TTC549 (cell line): ENCODE measurements around the gene SLC8A1.

ENCODE experiments used
- FAIRE-seq: peaks from 2 replicates; lab custom pipeline; 2012; peaks lifted over from hg19 to GRCh38; lab: Jason Lieb, UNC

The SLC8A1 gene

DNA sequence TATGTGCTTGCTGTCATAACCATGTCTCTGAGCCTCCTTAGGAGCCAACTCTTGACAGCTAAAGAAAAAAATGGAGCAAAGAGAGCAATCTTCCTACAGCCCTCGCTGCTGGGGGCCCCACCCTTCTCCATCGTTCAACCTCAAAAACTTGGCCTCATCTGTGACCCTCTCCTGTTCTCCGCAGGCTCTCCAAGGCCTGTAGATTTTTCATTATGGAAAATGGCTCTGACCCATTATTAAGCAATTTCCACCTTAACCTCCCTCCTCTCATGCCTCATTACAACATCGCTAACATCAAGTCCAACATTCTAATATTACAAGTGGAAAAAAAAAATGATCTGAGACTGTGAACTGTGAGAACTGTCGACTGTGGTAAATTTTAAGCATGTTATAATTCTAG is 98.7 kb downstream of the SLC8A1 start:
- no peak for FAIRE-seq

DNA sequence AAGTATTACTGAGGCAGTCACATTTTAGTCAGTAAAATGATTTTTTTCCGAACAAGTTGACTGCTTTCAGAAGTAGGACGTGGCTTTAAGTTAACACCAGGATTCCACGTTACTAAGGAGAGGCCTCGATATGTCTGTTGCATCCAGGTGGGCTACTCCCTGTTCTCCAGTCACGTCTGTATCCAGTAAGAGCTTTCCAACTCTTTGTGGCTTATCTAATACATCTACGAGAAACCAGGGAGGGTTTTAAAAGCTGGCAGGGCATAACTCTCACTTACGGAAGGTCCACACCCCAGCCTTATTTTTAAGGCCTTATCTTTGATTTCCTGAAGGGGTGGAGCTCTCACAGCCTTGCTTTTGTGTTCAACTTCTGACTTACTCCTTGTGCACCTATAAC is 99.2 kb downstream of the SLC8A1 start:
- no peak for FAIRE-seq

DNA sequence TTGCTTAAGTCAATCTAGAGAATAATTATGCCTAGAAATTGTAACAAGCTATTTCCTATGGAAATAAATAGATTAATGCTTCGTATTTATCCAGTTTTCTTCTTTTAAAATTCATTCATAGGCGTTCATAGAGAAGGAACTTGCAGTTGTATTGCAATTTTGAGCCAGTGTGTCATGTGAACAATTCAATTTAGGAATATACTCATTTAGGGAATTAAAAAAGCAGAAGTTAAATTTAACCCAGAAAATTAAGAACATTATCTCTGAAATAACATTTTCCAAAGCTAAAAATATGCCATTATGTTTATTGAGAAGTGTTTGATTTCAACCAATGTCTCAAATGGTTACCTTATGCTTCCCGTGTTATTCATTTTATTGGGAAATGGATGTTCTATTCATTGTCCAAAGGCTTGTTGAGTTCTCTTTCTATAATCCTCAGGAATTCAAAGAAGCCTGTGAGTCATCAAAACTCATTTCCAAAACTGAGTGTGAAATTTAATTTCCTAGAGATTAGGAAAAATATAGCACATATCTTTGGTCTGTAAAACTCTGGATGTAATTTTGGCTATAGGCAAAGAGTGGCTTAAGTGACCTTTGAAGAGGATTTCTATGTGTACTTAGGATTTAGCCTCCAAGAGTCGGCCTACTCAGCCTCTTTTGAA is 99.7 kb downstream of the SLC8A1 start:
- FAIRE-seq: no peak

DNA sequence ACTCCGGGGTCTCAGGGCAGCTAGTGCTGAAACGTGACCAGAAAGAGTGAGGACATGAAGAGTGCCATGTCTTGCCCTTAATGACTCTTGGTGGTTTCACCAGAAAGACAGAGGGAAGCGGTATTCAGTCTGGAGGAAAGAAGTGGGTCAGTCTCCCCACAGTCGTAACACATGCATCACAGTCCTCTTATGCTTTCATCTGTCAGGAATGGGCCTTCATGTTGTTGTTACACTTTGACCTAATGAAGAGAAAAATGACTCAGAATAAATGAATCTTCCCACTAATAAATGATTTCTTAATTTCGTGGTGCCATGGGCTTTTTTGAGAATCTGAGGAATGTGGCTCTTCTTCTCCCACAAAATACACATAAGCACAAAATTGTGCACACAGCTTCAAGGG is 103.2 kb downstream of the SLC8A1 start:
- no peak for FAIRE-seq

DNA sequence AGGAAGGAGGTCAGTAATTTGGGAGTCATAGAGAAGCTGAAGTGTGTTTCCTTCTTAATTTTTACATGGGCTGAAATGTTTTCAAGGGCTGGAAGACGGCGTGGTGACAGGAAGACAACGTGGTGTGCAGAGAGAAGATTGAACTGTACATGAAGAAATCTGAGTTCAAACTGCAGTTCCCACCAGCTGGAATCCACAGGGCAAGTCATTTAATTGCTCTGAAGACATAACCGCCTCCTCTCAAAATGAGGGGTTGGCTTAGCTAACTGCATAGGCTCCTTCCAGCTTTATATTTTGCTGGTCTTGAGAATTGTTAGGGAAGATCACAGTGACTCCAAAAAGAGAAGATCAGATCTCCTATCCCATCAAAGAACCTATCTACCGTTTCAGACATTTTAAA is 103.9 kb downstream of the SLC8A1 start:
- no peak for FAIRE-seq

DNA sequence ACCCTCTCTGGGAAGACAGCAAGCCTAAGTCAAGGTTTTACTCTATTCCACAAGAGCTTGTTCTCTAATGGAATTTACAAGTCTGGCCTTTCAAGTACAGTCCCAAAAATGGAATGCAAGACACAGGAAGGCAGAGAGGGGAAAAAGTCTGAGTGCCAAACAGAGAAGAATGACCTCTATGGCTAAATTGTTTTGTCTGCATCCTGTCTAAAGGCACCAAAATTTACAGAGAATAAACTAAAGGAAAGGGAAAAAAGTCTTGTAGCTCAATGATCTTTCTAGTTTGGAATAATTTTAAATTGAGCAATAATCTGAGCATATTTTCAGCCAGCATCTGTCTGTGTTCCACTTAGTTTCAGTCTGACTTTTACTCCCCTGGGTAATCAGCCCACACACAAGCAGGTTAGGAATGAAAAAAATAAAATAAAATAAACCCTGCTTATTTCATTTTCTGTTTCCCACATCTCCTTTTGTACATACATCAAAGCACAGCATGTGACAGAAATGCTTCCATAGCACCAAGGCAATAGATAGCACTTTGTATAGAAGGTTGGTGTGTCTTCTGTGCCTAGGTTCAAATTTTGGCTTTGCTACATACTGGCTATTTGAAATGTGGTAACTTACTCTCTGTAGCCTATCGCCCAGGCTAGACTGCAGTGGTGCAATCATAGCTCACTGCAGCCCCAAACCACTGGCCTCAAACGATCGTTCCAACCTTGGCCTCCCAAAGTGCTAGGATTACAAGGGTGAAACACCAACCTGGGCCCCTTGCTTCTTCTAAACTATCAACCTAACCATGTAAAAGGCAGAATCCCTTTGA is 105.1 kb downstream of the SLC8A1 start:
- no peak for FAIRE-seq

DNA sequence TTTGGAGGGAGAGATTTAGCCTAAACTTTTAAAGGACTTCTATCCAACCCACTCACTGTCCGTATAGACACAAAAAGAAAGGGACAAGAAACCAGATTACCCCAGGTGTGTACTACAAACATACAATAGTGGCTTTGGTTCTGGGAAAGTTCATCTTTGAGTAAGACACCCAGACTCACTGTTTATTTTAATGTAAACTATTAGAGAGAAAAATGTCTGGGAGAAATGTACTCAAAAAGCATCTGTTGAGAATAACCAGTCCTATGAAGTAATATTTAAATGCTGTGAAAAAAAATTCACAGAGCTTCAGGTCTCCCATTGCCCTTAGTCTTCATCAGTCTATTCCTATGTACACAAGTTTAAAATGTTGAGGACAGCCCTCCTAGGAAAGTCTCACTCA is 107.5 kb downstream of the SLC8A1 start:
- FAIRE-seq: no peak

DNA sequence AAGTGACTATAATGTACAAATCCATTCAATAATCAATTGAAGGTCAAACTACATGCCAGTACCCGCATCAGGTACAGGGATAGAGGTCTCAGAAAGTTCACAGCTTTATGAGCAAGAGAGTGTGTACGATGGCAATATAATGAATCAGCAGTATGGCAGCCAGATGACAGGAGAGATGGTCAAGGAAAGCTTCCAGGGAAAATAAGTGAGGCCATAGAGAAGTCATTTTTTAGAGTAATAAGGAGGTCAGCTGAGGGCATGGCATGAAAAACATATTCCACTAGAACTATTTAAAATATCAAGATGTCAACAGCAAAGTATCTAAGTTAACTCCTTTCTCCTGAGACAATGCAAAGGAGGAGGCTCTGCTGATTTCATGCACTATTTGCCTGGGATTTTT is 108.0 kb downstream of the SLC8A1 start:
- FAIRE-seq: no peak

DNA sequence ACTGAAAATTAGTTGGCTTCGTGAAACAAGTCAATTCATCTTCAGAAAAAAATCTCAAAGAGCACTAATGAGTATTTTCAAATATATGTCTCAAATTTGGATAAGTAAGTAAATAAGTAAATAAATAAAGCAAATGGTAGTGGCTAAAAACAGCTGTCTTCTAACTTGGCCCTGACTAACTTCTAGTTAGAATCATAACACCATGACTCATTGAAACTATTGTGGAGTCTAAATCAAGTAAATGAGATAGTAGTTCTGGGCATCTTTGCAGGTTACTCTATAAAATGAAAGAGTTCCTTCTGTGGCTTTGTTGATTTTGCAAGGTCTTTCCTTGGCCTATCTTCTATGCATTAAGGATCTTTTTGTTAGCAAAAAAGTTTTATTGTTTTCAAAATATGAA is 110.7 kb downstream of the SLC8A1 start:
- FAIRE-seq: no peak

DNA sequence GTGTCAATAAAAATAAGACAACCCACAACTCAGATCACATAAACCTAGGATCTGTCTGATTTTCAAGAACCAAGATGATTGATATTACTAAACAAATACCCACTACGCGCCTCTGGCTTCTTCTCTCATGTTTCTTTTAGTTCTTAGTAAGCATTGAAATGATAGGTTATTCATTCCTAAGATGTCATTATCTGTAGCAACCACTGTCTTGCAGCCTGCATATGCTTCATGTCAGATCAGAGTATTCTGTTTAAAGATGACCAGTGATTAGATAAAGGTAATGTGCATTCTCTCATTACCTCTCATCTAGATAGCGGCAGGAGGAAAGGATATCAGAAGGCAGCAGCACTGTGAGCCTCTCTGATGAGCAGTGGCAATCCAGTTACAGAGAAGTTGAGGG is 112.9 kb downstream of the SLC8A1 start:
- FAIRE-seq: no peak

DNA sequence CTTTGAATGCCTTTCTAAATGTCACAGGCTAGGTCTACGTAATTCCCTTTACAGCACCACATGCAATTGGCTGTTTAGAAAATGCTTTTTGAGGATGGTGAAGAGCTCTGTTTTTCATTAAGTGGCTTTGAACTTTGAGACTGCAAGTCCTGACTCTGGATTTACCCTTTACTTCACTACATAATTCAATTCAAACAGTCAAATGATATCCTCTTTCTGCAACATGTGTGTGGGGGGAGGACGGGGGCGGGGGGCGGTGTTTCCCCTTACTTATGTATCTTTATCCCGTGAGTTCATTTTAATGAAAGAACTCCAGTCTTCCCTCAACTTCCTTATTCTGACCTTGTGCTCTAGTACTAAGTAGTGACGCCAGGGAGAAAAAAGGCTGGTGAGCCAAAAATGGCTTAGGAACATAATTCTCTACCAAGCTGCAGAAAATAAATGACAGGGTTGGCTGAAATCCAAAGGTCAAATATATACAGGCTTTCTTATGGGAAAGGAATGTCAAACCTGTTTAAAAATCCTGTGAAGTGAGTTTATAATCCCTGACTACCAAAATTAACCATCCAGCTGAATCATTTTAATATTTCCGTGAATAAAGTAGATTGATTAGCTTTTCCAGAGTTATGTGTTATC is 119.6 kb downstream of the SLC8A1 start:
- FAIRE-seq: no peak

DNA sequence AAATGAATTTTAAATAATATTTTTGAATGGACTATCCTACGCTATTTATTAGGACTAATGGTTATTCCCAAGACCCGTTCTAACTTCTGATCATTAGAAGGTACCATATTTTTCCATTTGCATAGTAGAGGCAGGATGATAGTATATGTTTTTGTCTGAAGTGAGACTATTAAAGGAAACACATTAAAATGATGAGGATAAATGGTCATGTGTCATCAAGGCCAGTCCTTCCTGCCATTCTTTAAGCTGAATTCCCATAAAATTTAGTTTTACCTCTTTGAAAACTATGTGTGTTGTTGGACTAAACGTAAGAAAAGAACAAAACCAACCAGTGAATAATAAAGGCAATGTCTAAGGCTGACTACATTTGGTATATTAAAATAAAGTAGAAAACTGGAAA is 121.8 kb downstream of the SLC8A1 start:
- FAIRE-seq: no peak

DNA sequence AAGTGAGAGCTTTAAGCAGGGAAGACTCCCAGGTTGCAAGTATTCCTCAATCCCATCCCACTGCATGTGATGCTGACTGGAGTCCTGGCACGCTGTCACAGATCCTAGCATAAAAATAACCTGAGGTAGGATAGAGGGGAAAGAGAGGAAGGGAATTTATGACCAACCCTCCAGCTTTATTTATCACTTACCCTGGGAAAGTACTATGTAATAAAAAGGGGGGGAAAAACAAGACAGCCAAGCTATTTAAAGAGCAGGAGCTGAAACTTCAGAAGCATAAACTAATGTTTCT is 122.2 kb downstream of the SLC8A1 start:
- FAIRE-seq: no peak

DNA sequence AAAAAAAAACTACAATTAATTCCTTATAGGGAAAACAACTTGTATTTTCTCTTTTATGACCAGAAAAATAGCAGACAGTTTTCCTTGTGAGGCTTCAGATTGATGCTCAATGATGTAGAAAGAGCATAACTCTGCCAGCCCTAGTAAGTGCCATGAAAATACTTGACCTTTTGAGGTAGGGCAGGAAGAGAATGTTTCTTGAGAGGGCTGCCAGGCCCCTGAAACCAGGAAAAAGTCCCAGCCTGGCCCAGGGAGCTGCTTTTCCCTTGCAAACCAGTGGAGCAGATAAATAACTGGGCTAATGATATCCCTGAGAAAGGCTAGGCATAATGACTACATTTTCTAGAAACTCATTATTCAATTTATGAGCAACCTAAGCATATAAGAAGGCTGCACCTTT is 126.8 kb downstream of the SLC8A1 start:
- no peak for FAIRE-seq

DNA sequence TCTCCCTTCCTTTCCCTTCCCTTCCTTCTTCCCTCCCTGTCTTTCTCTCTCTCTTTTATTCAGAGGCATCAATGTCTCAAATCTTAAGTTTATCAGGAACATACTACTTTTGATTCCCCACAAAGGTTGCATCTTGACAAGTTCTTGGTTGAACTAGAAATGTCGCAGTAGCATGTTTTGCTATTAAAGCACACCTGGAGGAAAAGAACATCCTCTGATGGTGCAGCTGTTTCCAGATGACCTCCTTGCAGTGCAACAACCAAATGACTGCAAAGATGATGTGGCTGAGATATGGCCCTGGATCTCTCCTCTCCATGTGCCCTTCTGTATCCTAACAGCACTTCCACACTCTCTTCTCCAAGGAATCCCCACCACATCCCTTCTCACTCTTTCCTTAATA is 127.2 kb downstream of the SLC8A1 start:
- no peak for FAIRE-seq

DNA sequence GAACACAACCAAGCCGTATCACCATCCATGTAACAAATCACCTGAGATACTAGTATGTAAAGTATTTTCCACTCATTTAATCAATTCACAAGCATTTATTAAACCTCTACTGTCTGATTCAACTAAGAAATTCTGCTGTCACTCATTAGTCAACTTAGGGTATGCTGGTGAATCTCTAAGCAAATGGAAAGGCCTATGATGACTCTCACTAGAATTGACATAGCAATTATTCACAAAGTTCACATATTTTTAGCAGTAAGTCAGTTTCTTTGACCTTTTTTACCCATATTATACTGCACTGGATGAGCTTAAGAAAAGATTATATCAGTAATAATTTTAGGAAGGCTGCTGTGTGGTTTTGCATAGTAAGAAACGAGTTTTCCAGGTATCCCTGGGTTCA is 130.1 kb downstream of the SLC8A1 start:
- FAIRE-seq: no peak

DNA sequence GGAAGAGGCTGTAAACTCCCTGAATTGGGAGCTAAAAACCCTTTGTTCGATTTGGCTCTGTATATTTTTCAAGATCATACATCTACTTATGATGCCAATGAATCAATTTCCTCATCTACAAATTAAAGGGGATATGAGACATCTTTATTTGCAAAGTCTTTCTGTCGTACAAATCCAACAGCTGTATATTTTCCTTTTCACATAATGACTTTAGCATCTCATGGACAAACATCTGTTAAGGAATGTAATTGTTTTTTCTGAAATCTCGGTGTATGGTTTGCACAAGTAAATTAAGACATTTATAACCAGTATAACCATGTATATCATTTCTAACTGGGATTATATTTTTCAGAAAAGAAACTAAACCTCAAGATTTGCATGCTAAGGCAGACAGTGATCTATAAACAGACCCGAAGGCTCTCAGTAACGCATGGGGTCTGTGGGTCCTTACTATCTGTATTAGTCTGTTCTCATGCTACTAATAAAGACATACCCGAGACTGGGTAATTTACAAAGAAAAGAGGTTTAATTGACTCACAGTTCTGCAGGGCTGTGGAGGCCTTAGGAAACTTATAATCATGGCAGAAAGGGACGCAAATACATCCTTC is 130.8 kb downstream of the SLC8A1 start:
- no peak for FAIRE-seq

DNA sequence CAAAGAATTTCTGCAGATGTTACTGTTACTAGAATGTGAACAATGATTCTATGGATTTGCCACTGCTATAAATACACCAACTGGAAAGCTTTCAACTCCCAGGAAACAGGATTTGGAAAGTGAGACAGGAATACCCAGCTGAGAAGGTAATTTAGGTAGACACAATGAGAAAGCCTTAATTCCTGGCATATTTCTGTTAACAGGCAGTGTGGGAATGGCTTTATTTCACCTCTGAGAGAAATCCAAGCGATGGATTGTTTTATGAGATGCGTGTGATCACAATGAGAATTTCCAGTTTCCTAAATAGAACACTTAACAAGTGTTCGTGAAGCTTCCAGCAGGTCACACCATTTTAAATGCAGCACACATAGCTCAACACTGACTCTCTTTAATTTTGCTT is 133.0 kb downstream of the SLC8A1 start:
- FAIRE-seq: no peak

DNA sequence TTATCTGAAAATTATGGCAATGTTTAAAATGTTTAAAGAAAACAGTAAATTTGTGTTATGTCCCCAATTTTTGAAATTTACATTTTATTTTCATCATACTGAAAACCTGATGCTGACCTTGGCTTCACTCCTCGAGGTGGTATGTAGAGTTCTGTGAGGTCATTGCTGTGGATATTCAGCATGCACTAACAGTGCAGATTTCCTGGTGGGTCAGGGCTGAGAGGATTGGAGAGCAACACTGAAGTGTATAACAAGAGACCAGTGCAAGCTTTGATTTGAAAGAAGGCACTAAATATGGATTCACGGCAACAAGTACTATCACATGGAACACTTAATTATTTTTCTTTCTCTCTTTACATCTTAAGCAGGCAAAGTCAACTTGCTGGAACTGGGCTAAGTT is 134.1 kb downstream of the SLC8A1 start:
- FAIRE-seq: no peak

DNA sequence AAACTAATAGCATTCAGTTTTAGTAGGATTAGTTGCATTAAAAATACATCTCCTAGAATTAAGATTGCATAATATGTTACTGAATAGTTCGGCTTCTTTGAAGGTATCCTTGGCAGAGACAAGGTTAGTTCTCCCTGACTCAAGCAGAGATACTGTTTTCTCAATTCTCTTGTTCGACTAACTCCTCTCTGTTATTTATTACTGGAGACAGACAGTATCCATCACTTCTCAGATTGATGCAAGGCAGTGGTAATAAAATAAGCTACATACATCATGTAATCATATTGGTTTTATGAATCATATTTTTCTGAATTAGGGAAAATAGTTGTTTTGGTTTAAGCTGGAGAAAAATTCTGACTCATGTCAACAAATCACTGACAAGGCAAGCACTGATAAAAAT is 134.8 kb downstream of the SLC8A1 start:
- no peak for FAIRE-seq

DNA sequence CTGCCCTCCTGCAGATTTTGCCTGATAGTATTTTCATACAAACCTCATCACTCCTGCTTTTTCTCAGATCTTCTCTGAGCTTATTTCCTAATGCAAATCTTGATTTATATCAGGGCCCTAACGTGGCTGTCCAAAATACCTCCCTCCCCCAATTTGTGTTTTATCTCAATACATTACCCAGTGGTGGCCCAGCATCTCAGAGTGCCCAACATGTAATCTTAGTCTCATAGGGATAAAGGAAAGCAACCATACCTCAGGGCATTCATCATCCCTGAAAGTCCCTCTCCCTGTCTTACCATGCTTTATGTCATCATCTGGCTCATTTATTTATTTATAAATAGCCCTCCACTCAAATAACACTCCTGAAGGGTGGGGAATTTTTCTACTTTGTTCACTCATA is 135.3 kb downstream of the SLC8A1 start:
- no peak for FAIRE-seq

DNA sequence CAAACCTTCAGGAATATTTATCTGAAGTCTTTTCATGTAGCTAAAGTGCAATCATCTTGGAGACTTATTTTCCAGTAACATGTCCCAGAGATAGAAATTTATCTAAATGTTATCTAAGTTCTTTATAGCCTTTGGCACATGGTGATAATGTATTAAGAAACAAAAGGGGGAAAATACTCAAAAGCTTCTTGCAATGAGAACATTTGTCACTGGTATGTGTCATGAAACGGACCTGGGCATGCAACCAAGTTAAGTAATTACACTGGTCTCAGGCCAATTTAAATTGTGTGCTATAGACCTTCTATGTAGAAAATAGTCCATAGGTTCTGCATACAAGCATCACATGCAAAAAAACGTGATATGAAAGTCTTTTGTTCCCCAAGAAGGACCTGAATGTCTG is 136.2 kb downstream of the SLC8A1 start:
- no peak for FAIRE-seq

DNA sequence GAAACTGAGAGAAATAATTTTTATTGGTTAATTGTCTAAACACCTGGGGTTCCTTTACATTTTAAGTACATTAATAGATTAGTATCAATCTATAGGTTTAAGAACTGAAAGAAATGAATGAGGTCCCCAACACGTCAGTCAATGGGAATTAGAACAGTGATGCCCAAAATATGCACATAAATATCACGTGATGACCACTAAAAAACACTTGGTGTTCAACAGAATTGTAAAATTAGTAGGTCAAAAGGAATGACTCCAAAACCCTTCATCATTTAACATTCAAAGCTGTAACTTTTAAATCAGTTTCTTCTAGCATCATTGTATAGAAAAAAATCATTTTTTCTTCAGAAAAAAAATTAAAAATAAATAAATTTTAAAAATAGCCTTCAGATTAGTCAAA is 140.9 kb downstream of the SLC8A1 start:
- FAIRE-seq: peak; percentile 68

DNA sequence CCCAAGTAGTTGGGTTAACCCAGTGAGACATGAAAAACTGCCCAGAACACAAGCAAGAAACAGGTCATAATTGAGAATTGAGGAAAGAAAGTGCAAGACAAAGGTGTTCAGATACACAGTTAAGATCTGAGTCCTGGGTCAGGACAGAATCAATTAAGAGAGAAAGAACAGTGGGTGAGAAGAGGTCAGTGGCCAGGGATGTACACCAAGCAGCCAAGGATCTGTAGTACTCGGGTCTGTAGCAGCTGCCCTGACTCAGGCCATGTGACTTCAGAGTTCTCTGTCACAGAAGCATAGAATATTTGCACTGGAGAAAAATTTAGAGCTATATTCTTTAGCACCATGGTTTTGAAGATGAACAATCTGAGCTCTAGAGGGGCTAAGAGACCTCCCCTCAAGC is 141.6 kb downstream of the SLC8A1 start:
- FAIRE-seq: no peak
